K562 (cell line): ENCODE measurements around the gene ZMYND8. TPM values are rescaled to one million over a fixed set of nuclear protein-coding genes. Genes with fewer than 3 reads are reported as not detected.
A peak's percentile ranks its signal among the peaks of the same experiment; 100 is the strongest.
"Not testable (repeated sequence)": the region's sequence is repeated elsewhere in the genome, so short reads cannot be mapped to it uniquely, and the experiment has no call there.

ENCODE experiments used
- ATAC-seq: fragments of 200-7000 bp; cut with Tn5 transposase; 3 replicates; pipeline ENCODE4 v1.9.1; 2020; ENCODE audit warnings: moderate library complexity
- BruUV-seq: library from RNA; stranded (reverse); fragments of 400-500 nt; replicated peaks from 2 replicates; lab custom pipeline; 2021; lab: Mats Ljungman, UMichigan
- CTCF ChIA-PET: fragments of 300-600 bp; formaldehyde crosslinking; extraction: SDS; loops from one replicate; lab custom pipeline; 2021; ENCODE audit warnings: low intra/inter-chr PET ratio; lab: Yijun Ruan, JAX
- POLR2A ChIA-PET: fragments of 300-600, 350-650 bp; sonication (Branson Sonifier 250); formaldehyde crosslinking; extraction: SDS; loops from one replicate; lab custom pipeline; 2021; ENCODE audit warnings: antibody characterized with exemption, inconsistent platforms; lab: Yijun Ruan, JAX
- DNase-seq, 4 experiments: peaks; one replicate each; pipeline versions ENCODE4 v3.0.0 to v3.0.0-alpha.2; 2011 to 2018; ENCODE audit warnings: low spot score in 3 of 4, mixed read lengths in 3 of 4; ENCODE audit errors: extremely low read depth in 1 of 4
- FAIRE-seq: peaks from 2 replicates; lab custom pipeline; 2011; peaks lifted over from hg19 to GRCh38; lab: Jason Lieb, UNC
- H2AFZ ChIP-seq: 2 replicates; pipeline ENCODE4 v1.6.0; 2011; ENCODE audit warnings: low read depth, low read length, control low read depth, inconsistent platforms
- H3K27ac ChIP-seq: fragments of 200-600 bp; 3 replicates; pipeline ENCODE4 v1.8.0; 2011; ENCODE audit warnings: low read depth, mild to moderate bottlenecking, control low read depth, inconsistent platforms, low read length, moderate library complexity, mixed read lengths; ENCODE audit errors: extremely low read depth
- H3K27me3 ChIP-seq, 2 experiments: fragments of 300-600 bp in 1 of 2; 2 replicates in 1 of 2; 3 replicates in 1 of 2; pipeline versions ENCODE4 v1.6.0 to v1.8.0; 2011; ENCODE audit warnings: inconsistent platforms in 2 of 2, low read length in 2 of 2, mild to moderate bottlenecking in 1 of 2, mixed read lengths in 1 of 2, moderate library complexity in 1 of 2; ENCODE audit not compliant: control insufficient read depth in 2 of 2, insufficient read depth in 2 of 2
- H3K36me3 ChIP-seq: fragments of 300-600 bp; 3 replicates; pipeline ENCODE4 v1.8.0; 2011; ENCODE audit warnings: mild to moderate bottlenecking, low read length, inconsistent platforms; ENCODE audit not compliant: control insufficient read depth, insufficient read depth
- H3K4me1 ChIP-seq, 2 experiments: fragments of 200-600 bp in 1 of 2; replicated peaks in 1 of 2; 2 replicates in 1 of 2; 3 replicates in 1 of 2; pipeline versions ENCODE4 v1.5.1 to v1.8.0; 2011; ENCODE audit warnings: inconsistent platforms in 2 of 2, low read length in 2 of 2, mild to moderate bottlenecking in 1 of 2, mixed read lengths in 1 of 2, moderate library complexity in 1 of 2; ENCODE audit not compliant: control insufficient read depth in 2 of 2, insufficient read depth in 2 of 2
- H3K4me2 ChIP-seq: 2 replicates; pipeline ENCODE4 v1.6.1; 2011; ENCODE audit warnings: low read length, control low read depth, inconsistent platforms, mixed read lengths; ENCODE audit not compliant: insufficient read depth
- H3K4me3 ChIP-seq: fragments of 200-600 bp; sonication (generic), shearing (Covaris generic); 2 replicates; pipeline ENCODE4 v1.5.1; 2016; ENCODE audit warnings: control low read depth, inconsistent platforms
- H3K79me2 ChIP-seq: fragments of 200-600 bp; 3 replicates; pipeline ENCODE4 v1.8.0; 2011; ENCODE audit warnings: low read length, inconsistent platforms; ENCODE audit not compliant: control insufficient read depth, insufficient read depth
- H3K9ac ChIP-seq, 2 experiments: 2 replicates each; pipeline versions ENCODE4 v1.6.0 to v1.6.1; 2011; ENCODE audit warnings: low read depth in 2 of 2, low read length in 2 of 2, control low read depth in 1 of 2, inconsistent platforms in 1 of 2, mild to moderate bottlenecking in 1 of 2, mixed read lengths in 1 of 2; ENCODE audit not compliant: insufficient read depth in 1 of 2
- H3K9me1 ChIP-seq: one replicate; pipeline ENCODE4 v1.6.0; 2011; ENCODE audit warnings: inconsistent platforms, mild to moderate bottlenecking, low read length, moderate library complexity; ENCODE audit not compliant: control insufficient read depth, insufficient read depth
- H3K9me3 ChIP-seq: replicated peaks from 2 replicates; pipeline ENCODE4 v1.5.1; 2011; ENCODE audit warnings: low read depth, low read length, inconsistent platforms; ENCODE audit not compliant: control insufficient read depth, insufficient read depth
- H4K20me1 ChIP-seq: replicated peaks from 2 replicates; pipeline ENCODE4 v1.6.1; 2011; ENCODE audit warnings: low read length, inconsistent platforms, mixed read lengths; ENCODE audit not compliant: control insufficient read depth, insufficient read depth
- WGBS: fragments of 100-300 bp; shearing (Covaris generic); methylation state at CpG from one replicate; pipeline ENCODE4 v1.1.6; 2016; ENCODE audit warnings: low coverage, mixed read lengths; ENCODE audit not compliant: insufficient coverage; ENCODE audit errors: missing lambda C conversion rate; 5-methylcytosine and 5-hydroxymethylcytosine counted together
- in situ Hi-C: fragments of 300-500 bp; cut with MboI; formaldehyde crosslinking; loops from 4 replicates; pipeline ENCODE4 v1.15.0; 2018; ENCODE audit warnings: inconsistent platforms, mixed read lengths
- intact Hi-C: fragments of 100-400 bp; cut with micrococcal nuclease; formaldehyde crosslinking; loops from 2 replicates; pipeline ENCODE4 v1.14.2; 2022
- polyA plus RNA-seq, 8 experiments: library from polyadenylated mRNA; depleted of rRNA in 4 of 8; stranded (reverse) in 5 of 8; unstranded in 3 of 8; fragments of >200 nt; fragmentation: Nextera tagmentation in 2 of 8; fragmentation: Illumina TruSeq in 1 of 8; extraction: Ambion mirVana in 2 of 8; extraction: Trizol in 1 of 8; gene quantifications; 2 replicates each; pipeline versions ENCODE4 v1.2.1 to v1.2.3, GENCODE V29; 2011 to 2014; ENCODE audit warnings: inconsistent platforms in 1 of 8, missing spikeins in 1 of 8
- total RNA-seq, 7 experiments: library from RNA; depleted of rRNA in 6 of 7; stranded (reverse); fragments of >200 nt in 6 of 7; fragmentation: Illumina TruSeq in 2 of 7; extraction: Trizol in 2 of 7; gene quantifications; 2 replicates each; pipeline versions ENCODE4 v1.2.1 to v1.2.3, GENCODE V29; 2011 to 2021; ENCODE audit warnings: low replicate concordance in 1 of 7
- TF ChIP-seq, protein P1 (sequence below), 3 experiments: fragments of 200-800 bp in 1 of 3; fragments of 250-450 bp in 1 of 3; fragments of 450-650 bp in 1 of 3; sonication (Bioruptor Pico) in 1 of 3; sonication (Bioruptor generic) in 1 of 3; formaldehyde crosslinking in 1 of 3; IDR thresholded peaks; 2 replicates each; pipeline versions ENCODE4 v1.6.1 to v1.8.0; 2016 to 2022; ENCODE audit warnings: mild to moderate bottlenecking in 2 of 3, missing genetic modification characterization in 2 of 3, missing compliant biosample characterization in 1 of 3, moderate library complexity in 1 of 3

ZMYND8 gene
- total and polyA plus RNA-seq, 9 of the 15 experiments (the other 6 are each of a cell fraction or from before 2014, with no cell fraction given), result 31.8 to 148 (median 71.9) TPM

DNA sequence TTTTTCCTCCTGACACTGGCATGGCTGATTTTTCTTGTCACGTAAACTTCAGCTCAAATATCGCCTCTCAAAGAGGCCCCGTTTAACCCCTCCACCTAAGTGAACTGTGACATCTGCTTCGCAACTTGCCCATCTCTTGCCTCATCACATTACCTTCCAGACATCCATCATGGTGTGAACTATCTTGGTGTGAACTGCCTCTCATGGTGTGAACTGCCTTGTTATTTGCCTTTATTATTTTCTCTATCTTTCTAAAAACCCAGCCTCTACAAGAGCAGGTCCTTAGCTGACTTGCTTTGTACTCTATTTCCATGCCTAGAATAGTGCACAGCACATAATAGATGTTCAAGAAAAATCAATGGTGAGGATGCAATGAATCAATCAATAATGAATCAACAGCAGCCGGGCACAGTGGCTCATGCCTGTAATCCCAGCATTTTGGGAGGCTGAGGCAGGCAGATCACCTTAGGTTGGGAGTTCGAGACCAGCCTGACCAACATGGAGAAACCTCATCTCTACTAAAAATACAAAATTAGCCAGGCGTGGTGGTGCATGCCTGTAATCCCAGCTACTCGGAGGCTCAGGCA lies 95.9 kb downstream of the ZMYND8 start:
- ATAC-seq, H3K27ac ChIP-seq, in situ Hi-C loops, H3K9me3 ChIP-seq, H3K9ac ChIP-seq, H3K4me1 ChIP-seq, H3K4me2 ChIP-seq, POLR2A ChIA-PET, FAIRE-seq, H2AFZ ChIP-seq, H3K4me3 ChIP-seq, H3K9me1 ChIP-seq, DNase-seq: not testable (repeated sequence)
- WGBS, result 95% methylated on average over 7 of the region's 8 CpGs
- H3K36me3 ChIP-seq, result peaks cover 92% of the 10 kb centered on the region
- peaks cover 31% of the 10 kb centered on the region for H4K20me1 ChIP-seq
- TF ChIP-seq, protein P1, sequence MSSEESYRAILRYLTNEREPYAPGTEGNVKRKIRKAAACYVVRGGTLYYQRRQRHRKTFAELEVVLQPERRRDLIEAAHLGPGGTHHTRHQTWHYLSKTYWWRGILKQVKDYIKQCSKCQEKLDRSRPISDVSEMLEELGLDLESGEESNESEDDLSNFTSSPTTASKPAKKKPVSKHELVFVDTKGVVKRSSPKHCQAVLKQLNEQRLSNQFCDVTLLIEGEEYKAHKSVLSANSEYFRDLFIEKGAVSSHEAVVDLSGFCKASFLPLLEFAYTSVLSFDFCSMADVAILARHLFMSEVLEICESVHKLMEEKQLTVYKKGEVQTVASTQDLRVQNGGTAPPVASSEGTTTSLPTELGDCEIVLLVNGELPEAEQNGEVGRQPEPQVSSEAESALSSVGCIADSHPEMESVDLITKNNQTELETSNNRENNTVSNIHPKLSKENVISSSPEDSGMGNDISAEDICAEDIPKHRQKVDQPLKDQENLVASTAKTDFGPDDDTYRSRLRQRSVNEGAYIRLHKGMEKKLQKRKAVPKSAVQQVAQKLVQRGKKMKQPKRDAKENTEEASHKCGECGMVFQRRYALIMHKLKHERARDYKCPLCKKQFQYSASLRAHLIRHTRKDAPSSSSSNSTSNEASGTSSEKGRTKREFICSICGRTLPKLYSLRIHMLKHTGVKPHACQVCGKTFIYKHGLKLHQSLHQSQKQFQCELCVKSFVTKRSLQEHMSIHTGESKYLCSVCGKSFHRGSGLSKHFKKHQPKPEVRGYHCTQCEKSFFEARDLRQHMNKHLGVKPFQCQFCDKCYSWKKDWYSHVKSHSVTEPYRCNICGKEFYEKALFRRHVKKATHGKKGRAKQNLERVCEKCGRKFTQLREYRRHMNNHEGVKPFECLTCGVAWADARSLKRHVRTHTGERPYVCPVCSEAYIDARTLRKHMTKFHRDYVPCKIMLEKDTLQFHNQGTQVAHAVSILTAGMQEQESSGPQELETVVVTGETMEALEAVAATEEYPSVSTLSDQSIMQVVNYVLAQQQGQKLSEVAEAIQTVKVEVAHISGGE (CRISPR knock-in tag; IDR thresholded peaks at IDR 0.05), result peak in 1 of 3 experiments; percentile 57; a peak in 2 of 6 replicates
- TF ChIP-seq, all 486 proteins: peak for 1; not testable (repeated sequence) for 485
- CTCF ChIA-PET, result interaction anchor here (0.5 kb wide), 1 partner anchor 20 kb away, joined by 6 read pairs; no protein-coding TSS in a partner anchor
- intact Hi-C loops, BruUV-seq, H3K27me3 ChIP-seq: not testable (repeated sequence)
- H3K79me2 ChIP-seq, result peaks cover 94% of the 10 kb centered on the region
